ENCODE measurements around the gene MCIDAS.

- TF ChIP-seq CTCF (IDR thresholded peaks at IDR 0.05; ENCODE audit: low read depth, low read length, missing input control): no peak
- TF ChIP-seq EGR1 (IDR thresholded peaks at IDR 0.05; ENCODE audit: low read depth in 2 of 2): no peak
- no peak for TF ChIP-seq GABPA (IDR thresholded peaks at IDR 0.05 in 1 of 2, conservative IDR thresholded peaks at IDR 0.05 in 1 of 2)
- TF ChIP-seq TAF1 (conservative IDR thresholded peaks at IDR 0.05): no peak
- TF ChIP-seq ATF3 (IDR thresholded peaks at IDR 0.05): no peak
- TF ChIP-seq YY1 (IDR thresholded peaks at IDR 0.05): no peak
These were observed 4.2 kb upstream of the MCIDAS start for GRCh38 chr5:55231029-55231918.

Data from liver (tissue), 3 donors.